GM23338 (cell line): Measurements from ENCODE around the gene PXYLP1. TPM values are rescaled to one million over a fixed set of nuclear protein-coding genes. Genes with fewer than 3 reads are reported as not detected.

Source experiments
- ATAC-seq: fragments of 200-7000 bp; cut with Tn5 transposase; 3 replicates; pipeline ENCODE4 v1.9.1; 2020
- DNase-seq: peaks from one replicate; pipeline ENCODE4 v3.0.0-alpha.2; 2015; ENCODE audit warnings: low spot score
- H2AFZ ChIP-seq: fragments of 200-600 bp; sonication (generic); 2 replicates; pipeline ENCODE4 v1.8.0; 2016; ENCODE audit warnings: antibody characterized with exemption, mild to moderate bottlenecking, moderate library complexity
- H3F3A ChIP-seq: fragments of 200-600 bp; sonication (generic); replicated peaks from 2 replicates; pipeline ENCODE4 v1.8.0; 2017; ENCODE audit warnings: antibody characterized with exemption, mixed run types, low read depth
- H3K27ac ChIP-seq: fragments of 200-600 bp; sonication (generic); 2 replicates; pipeline ENCODE4 v1.6.1; 2016; ENCODE audit warnings: low read depth
- H3K27me3 ChIP-seq: fragments of 200-600 bp; sonication (generic); 2 replicates; pipeline ENCODE4 v1.8.0; 2016; ENCODE audit warnings: mild to moderate bottlenecking, mixed run types, moderate library complexity; ENCODE audit not compliant: insufficient read depth
- H3K36me3 ChIP-seq: fragments of 200-600 bp; sonication (generic); 2 replicates; pipeline ENCODE4 v1.8.0; 2016; ENCODE audit warnings: mild to moderate bottlenecking; ENCODE audit not compliant: insufficient read depth
- H3K4me1 ChIP-seq: fragments of 200-600 bp; sonication (generic); 2 replicates; pipeline ENCODE4 v1.8.0; 2016; ENCODE audit warnings: mild to moderate bottlenecking, moderate library complexity; ENCODE audit not compliant: insufficient read depth
- H3K4me2 ChIP-seq: fragments of 200-600 bp; sonication (generic); 2 replicates; pipeline ENCODE4 v1.7.1; 2017; ENCODE audit warnings: mixed run types
- H3K4me3 ChIP-seq: fragments of 200-600 bp; sonication (generic); 2 replicates; pipeline ENCODE4 v1.6.1; 2016; ENCODE audit warnings: mixed run types
- H3K79me2 ChIP-seq: fragments of 200-600 bp; sonication (generic); replicated peaks from 2 replicates; pipeline ENCODE4 v1.8.0; 2017; ENCODE audit warnings: mild to moderate bottlenecking; ENCODE audit not compliant: insufficient read depth
- H3K9me2 ChIP-seq: fragments of 200-600 bp; sonication (generic); 2 replicates; pipeline ENCODE4 v1.8.0; 2017; ENCODE audit not compliant: insufficient read depth
- H4K20me1 ChIP-seq: fragments of 200-600 bp; sonication (generic); replicated peaks from 2 replicates; pipeline ENCODE4 v1.8.0; 2017; ENCODE audit warnings: mild to moderate bottlenecking; ENCODE audit not compliant: insufficient read depth
- H3K27ac Mint-ChIP-seq: 2 replicates; pipeline ENCODE4 v1.8.0; 2020; ENCODE audit warnings: inconsistent platforms, mild to moderate bottlenecking, moderate library complexity, mixed read lengths
- H3K27me3 Mint-ChIP-seq: 3 replicates; pipeline ENCODE4 v1.8.0; 2022; ENCODE audit warnings: low read depth, mild to moderate bottlenecking, moderate library complexity, mixed read lengths, inconsistent platforms; ENCODE audit not compliant: insufficient read depth, poor library complexity
- H3K36me3 Mint-ChIP-seq: 3 replicates; pipeline ENCODE4 v1.8.0; 2021; ENCODE audit warnings: low read depth, mild to moderate bottlenecking, inconsistent platforms, moderate library complexity, mixed read lengths
- H3K4me1 Mint-ChIP-seq: 3 replicates; pipeline ENCODE4 v1.8.0; 2020; ENCODE audit warnings: mild to moderate bottlenecking, inconsistent platforms, mixed read lengths
- H3K4me3 Mint-ChIP-seq: 3 replicates; pipeline ENCODE4 v1.8.0; 2021; ENCODE audit warnings: moderate library complexity, mild to moderate bottlenecking, inconsistent platforms, mixed read lengths
- H3K9me3 Mint-ChIP-seq: 3 replicates; pipeline ENCODE4 v1.8.0; 2020; ENCODE audit warnings: moderate library complexity, mild to moderate bottlenecking, inconsistent platforms, mixed read lengths
- CREB1 ChIP-seq: fragments of 250-450 bp; sonication (Bioruptor Pico); IDR thresholded peaks from 2 replicates; pipeline ENCODE4 v1.5.0; 2020; ENCODE audit warnings: low read depth, mild to moderate bottlenecking, moderate library complexity
- EZH2 ChIP-seq: fragments of 200-600 bp; sonication (generic); IDR thresholded peaks from one replicate; pipeline ENCODE4 v1.8.0; 2017; ENCODE audit warnings: antibody characterized with exemption, mild to moderate bottlenecking, low read depth; ENCODE audit not compliant: unreplicated experiment
- EZH2phosphoT487 ChIP-seq: fragments of 200-600 bp; sonication (generic); IDR thresholded peaks from one replicate; pipeline ENCODE4 v1.8.1; 2018; ENCODE audit warnings: antibody characterized with exemption; ENCODE audit not compliant: unreplicated experiment
- JUNB ChIP-seq: IDR thresholded peaks from one replicate; pipeline ENCODE4 v1.6.1; 2016; ENCODE audit warnings: antibody characterized with exemption; ENCODE audit not compliant: unreplicated experiment
- NANOG ChIP-seq: IDR thresholded peaks from 2 replicates; pipeline ENCODE4 v1.6.1; 2016; ENCODE audit warnings: antibody characterized with exemption, borderline replicate concordance
- POLR2AphosphoS5 ChIP-seq: IDR thresholded peaks from 2 replicates; pipeline ENCODE4 v1.6.1; 2016; ENCODE audit warnings: antibody characterized with exemption, low read depth
- STAT1 ChIP-seq: IDR thresholded peaks from one replicate; pipeline ENCODE4 v1.6.1; 2016; ENCODE audit warnings: antibody characterized with exemption; ENCODE audit not compliant: unreplicated experiment
- ZNF114 ChIP-seq: fragments of 250-450 bp; sonication (Bioruptor Pico); IDR thresholded peaks from 2 replicates; pipeline ENCODE4 v1.5.0; 2020; ENCODE audit warnings: mild to moderate bottlenecking, moderate library complexity
- polyA plus RNA-seq: library from polyadenylated mRNA; unstranded; fragments of >200 nt; fragmentation: Nextera tagmentation; extraction: Ambion mirVana; gene quantifications from 2 replicates; pipeline ENCODE4 v1.2.1, GENCODE V29; 2016
- total RNA-seq: library from RNA; depleted of rRNA; stranded (reverse); fragments of >200 nt; shearing (Covaris generic); gene quantifications from 2 replicates; pipeline ENCODE4 v1.2.3, GENCODE V29; 2014
- TF ChIP-seq, protein P1 (sequence below): IDR thresholded peaks from one replicate; pipeline ENCODE4 v1.6.1; 2018; ENCODE audit warnings: antibody characterized with exemption; ENCODE audit not compliant: unreplicated experiment
- TF ChIP-seq, protein P2 (sequence below): IDR thresholded peaks from 2 replicates; pipeline ENCODE4 v1.6.1; 2016; ENCODE audit warnings: antibody characterized with exemption
- TF ChIP-seq, protein P3 (sequence below): fragments of 250-450 bp; sonication (Bioruptor Pico); IDR thresholded peaks from 2 replicates; pipeline ENCODE4 v1.5.0; 2020; ENCODE audit warnings: mild to moderate bottlenecking, moderate library complexity
- TF ChIP-seq, protein P4 (sequence below), 2 experiments: fragments of 200-600 bp in 1 of 2; sonication (generic) in 1 of 2; conservative IDR thresholded peaks; 2 replicates each; pipeline versions ENCODE4 v1.5.1 to v1.6.1; 2016 to 2017; ENCODE audit warnings: antibody characterized with exemption in 2 of 2, low read depth in 2 of 2, mild to moderate bottlenecking in 2 of 2, moderate library complexity in 1 of 2

The PXYLP1 gene
- total and polyA plus RNA-seq, 2 experiments from 2014 or later: 8.9 to 20.1 TPM

DNA sequence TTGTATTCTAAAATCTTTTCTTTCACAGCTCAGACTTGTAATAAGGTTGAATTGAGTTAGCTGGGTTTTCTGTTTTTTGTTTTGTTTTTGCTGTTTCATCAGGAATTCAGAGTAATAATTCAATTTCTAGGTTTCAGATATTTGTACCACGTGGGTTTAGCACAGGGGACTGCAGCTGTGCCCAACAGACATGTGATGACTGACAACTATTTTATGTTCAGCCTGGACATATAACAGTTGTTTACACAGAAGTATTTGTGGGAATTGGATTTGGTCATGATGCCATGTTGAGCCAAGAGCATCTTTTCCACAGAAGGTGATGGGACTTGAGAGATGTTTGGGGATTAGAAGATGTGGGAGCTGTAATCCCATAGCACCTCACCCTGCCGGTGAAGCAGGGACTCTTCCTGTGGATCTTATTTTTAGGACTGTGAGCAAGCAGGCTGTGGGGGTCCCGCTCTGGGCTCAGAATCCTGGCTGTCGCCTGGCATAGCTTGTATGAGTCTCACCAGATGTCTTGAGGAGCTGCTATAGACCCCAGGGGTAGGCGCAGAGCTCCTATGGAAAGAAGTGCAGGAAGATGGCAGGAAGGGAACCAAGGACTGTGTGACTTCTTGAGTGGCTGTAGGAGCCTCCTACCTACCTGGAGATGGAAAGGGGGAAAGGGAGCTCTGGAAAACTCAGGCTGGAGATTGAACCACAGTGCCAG is 23.7 kb downstream of the PXYLP1 start:
- Histone ChIP-seq H3K9me2 (0 out of 2 replicates have a peak, but pooled peaks cover 5% of the 10 kb centered on the region), H3K4me1 (no peaks in the 10 kb centered on the region), H3F3A (no peaks in the 10 kb centered on the region), H3K27ac (no peak overlapping the region), H2AFZ (no peak overlapping the region), H3K4me2 (no peak overlapping the region), H4K20me1 (no peaks in the 10 kb centered on the region), H3K36me3 (no peaks in the 10 kb centered on the region), H3K27me3 (no peaks in the 10 kb centered on the region), H3K4me3 (no peak overlapping the region), H3K79me2 (no peaks in the 10 kb centered on the region)
- Mint-ChIP-seq H3K4me3 (no peak overlapping the region), H3K9me3 (no peaks in the 10 kb centered on the region), H3K27ac (no peak overlapping the region), H3K27me3 (peaks cover 7% of the 10 kb centered on the region), H3K4me1 (peaks cover 18% of the 10 kb centered on the region), H3K36me3 (no peaks in the 10 kb centered on the region)
- ATAC-seq (no peak), DNase-seq (no peak)
- TF ChIP-seq, protein P1, sequence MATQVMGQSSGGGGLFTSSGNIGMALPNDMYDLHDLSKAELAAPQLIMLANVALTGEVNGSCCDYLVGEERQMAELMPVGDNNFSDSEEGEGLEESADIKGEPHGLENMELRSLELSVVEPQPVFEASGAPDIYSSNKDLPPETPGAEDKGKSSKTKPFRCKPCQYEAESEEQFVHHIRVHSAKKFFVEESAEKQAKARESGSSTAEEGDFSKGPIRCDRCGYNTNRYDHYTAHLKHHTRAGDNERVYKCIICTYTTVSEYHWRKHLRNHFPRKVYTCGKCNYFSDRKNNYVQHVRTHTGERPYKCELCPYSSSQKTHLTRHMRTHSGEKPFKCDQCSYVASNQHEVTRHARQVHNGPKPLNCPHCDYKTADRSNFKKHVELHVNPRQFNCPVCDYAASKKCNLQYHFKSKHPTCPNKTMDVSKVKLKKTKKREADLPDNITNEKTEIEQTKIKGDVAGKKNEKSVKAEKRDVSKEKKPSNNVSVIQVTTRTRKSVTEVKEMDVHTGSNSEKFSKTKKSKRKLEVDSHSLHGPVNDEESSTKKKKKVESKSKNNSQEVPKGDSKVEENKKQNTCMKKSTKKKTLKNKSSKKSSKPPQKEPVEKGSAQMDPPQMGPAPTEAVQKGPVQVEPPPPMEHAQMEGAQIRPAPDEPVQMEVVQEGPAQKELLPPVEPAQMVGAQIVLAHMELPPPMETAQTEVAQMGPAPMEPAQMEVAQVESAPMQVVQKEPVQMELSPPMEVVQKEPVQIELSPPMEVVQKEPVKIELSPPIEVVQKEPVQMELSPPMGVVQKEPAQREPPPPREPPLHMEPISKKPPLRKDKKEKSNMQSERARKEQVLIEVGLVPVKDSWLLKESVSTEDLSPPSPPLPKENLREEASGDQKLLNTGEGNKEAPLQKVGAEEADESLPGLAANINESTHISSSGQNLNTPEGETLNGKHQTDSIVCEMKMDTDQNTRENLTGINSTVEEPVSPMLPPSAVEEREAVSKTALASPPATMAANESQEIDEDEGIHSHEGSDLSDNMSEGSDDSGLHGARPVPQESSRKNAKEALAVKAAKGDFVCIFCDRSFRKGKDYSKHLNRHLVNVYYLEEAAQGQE: no peak
- TF ChIP-seq, protein P2, sequence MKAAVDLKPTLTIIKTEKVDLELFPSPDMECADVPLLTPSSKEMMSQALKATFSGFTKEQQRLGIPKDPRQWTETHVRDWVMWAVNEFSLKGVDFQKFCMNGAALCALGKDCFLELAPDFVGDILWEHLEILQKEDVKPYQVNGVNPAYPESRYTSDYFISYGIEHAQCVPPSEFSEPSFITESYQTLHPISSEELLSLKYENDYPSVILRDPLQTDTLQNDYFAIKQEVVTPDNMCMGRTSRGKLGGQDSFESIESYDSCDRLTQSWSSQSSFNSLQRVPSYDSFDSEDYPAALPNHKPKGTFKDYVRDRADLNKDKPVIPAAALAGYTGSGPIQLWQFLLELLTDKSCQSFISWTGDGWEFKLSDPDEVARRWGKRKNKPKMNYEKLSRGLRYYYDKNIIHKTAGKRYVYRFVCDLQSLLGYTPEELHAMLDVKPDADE: no peak
- no peak for TF ChIP-seq EZH2
- no peak for TF ChIP-seq JUNB
- TF ChIP-seq, protein P3, sequence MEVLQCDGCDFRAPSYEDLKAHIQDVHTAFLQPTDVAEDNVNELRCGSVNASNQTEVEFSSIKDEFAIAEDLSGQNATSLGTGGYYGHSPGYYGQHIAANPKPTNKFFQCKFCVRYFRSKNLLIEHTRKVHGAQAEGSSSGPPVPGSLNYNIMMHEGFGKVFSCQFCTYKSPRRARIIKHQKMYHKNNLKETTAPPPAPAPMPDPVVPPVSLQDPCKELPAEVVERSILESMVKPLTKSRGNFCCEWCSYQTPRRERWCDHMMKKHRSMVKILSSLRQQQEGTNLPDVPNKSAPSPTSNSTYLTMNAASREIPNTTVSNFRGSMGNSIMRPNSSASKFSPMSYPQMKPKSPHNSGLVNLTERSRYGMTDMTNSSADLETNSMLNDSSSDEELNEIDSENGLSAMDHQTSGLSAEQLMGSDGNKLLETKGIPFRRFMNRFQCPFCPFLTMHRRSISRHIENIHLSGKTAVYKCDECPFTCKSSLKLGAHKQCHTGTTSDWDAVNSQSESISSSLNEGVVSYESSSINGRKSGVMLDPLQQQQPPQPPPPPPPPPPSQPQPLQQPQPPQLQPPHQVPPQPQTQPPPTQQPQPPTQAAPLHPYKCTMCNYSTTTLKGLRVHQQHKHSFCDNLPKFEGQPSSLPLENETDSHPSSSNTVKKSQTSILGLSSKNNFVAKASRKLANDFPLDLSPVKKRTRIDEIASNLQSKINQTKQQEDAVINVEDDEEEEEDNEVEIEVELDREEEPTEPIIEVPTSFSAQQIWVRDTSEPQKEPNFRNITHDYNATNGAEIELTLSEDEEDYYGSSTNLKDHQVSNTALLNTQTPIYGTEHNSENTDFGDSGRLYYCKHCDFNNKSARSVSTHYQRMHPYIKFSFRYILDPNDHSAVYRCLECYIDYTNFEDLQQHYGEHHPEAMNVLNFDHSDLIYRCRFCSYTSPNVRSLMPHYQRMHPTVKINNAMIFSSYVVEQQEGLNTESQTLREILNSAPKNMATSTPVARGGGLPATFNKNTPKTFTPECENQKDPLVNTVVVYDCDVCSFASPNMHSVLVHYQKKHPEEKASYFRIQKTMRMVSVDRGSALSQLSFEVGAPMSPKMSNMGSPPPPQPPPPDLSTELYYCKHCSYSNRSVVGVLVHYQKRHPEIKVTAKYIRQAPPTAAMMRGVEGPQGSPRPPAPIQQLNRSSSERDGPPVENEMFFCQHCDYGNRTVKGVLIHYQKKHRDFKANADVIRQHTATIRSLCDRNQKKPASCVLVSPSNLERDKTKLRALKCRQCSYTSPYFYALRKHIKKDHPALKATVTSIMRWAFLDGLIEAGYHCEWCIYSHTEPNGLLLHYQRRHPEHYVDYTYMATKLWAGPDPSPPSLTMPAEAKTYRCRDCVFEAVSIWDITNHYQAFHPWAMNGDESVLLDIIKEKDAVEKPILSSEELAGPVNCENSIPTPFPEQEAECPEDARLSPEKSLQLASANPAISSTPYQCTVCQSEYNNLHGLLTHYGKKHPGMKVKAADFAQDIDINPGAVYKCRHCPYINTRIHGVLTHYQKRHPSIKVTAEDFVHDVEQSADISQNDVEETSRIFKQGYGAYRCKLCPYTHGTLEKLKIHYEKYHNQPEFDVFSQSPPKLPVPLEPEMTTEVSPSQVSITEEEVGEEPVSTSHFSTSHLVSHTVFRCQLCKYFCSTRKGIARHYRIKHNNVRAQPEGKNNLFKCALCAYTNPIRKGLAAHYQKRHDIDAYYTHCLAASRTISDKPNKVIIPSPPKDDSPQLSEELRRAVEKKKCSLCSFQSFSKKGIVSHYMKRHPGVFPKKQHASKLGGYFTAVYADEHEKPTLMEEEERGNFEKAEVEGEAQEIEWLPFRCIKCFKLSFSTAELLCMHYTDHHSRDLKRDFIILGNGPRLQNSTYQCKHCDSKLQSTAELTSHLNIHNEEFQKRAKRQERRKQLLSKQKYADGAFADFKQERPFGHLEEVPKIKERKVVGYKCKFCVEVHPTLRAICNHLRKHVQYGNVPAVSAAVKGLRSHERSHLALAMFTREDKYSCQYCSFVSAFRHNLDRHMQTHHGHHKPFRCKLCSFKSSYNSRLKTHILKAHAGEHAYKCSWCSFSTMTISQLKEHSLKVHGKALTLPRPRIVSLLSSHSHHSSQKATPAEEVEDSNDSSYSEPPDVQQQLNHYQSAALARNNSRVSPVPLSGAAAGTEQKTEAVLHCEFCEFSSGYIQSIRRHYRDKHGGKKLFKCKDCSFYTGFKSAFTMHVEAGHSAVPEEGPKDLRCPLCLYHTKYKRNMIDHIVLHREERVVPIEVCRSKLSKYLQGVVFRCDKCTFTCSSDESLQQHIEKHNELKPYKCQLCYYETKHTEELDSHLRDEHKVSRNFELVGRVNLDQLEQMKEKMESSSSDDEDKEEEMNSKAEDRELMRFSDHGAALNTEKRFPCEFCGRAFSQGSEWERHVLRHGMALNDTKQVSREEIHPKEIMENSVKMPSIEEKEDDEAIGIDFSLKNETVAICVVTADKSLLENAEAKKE (CRISPR knock-in tag): no peak
- TF ChIP-seq, protein P4, sequence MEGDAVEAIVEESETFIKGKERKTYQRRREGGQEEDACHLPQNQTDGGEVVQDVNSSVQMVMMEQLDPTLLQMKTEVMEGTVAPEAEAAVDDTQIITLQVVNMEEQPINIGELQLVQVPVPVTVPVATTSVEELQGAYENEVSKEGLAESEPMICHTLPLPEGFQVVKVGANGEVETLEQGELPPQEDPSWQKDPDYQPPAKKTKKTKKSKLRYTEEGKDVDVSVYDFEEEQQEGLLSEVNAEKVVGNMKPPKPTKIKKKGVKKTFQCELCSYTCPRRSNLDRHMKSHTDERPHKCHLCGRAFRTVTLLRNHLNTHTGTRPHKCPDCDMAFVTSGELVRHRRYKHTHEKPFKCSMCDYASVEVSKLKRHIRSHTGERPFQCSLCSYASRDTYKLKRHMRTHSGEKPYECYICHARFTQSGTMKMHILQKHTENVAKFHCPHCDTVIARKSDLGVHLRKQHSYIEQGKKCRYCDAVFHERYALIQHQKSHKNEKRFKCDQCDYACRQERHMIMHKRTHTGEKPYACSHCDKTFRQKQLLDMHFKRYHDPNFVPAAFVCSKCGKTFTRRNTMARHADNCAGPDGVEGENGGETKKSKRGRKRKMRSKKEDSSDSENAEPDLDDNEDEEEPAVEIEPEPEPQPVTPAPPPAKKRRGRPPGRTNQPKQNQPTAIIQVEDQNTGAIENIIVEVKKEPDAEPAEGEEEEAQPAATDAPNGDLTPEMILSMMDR (conservative IDR thresholded peaks at IDR 0.05; ENCODE audit: low read depth in 2 of 2): no peak
- no peak for TF ChIP-seq ZNF114
- TF ChIP-seq STAT1: no peak
- no peak for TF ChIP-seq EZH2phosphoT487
- no peak for TF ChIP-seq NANOG
- no peak for TF ChIP-seq POLR2AphosphoS5
- no peak for TF ChIP-seq CREB1 (CRISPR knock-in tag)
